CD4-positive, alpha-beta T cell (primary cell): ENCODE data around the gene MED12L. TPM values are rescaled to one million over a fixed set of nuclear protein-coding genes. Genes with fewer than 3 reads are reported as not detected.

ENCODE experiments used
- ATAC-seq: fragments of 200-7000 bp; cut with Tn5 transposase; one replicate; pipeline ENCODE4 v1.10.0; 2022; ENCODE audit warnings: mild to moderate bottlenecking; ENCODE audit not compliant: poor library complexity
- CTCF ChIA-PET: fragments of 350-600 bp; sonication (Branson Sonifier 250); formaldehyde crosslinking; loops from one replicate; lab custom pipeline; 2021; ENCODE audit warnings: antibody characterized with exemption, inconsistent platforms; lab: Charles Lee
- POLR2A ChIA-PET: fragments of 350-600 bp; sonication (Branson Sonifier 250); formaldehyde crosslinking; loops from one replicate; lab custom pipeline; 2021; ENCODE audit warnings: antibody characterized with exemption, inconsistent platforms; lab: Charles Lee
- DNase-seq, 14 experiments: peaks; one replicate each; pipeline ENCODE4 v3.0.0-alpha.2; 2013 to 2020; ENCODE audit warnings: mixed read lengths in 2 of 14
- H3K27ac ChIP-seq, 2 donors: one replicate each; pipeline versions ENCODE4 v1.5.1 to v1.7.0; 2013; ENCODE audit warnings: low read length in 2 of 2, low read depth in 1 of 2, mild to moderate bottlenecking in 1 of 2
- H3K27me3 ChIP-seq, 2 experiments: 1 replicate in 1 of 2; 2 replicates in 1 of 2; pipeline versions ENCODE4 v1.6.1 to v1.7.0; 2013; ENCODE audit warnings: low read length in 2 of 2, control low read depth in 1 of 2, mild to moderate bottlenecking in 1 of 2, moderate library complexity in 1 of 2; ENCODE audit not compliant: insufficient read depth in 2 of 2, control insufficient read depth in 1 of 2
- H3K36me3 ChIP-seq: one replicate; pipeline ENCODE4 v1.6.1; 2013; ENCODE audit warnings: low read length, control low read depth; ENCODE audit not compliant: insufficient read depth
- H3K4me1 ChIP-seq: one replicate; pipeline ENCODE4 v1.6.1; 2013; ENCODE audit warnings: low read length, control low read depth; ENCODE audit not compliant: insufficient read depth
- H3K4me3 ChIP-seq: one replicate; pipeline ENCODE4 v1.5.1; 2013; ENCODE audit warnings: mild to moderate bottlenecking, low read length, moderate library complexity
- H3K9me3 ChIP-seq, 2 experiments: 1 replicate in 1 of 2; 2 replicates in 1 of 2; pipeline versions ENCODE4 v1.6.1 to v1.7.0; 2013; ENCODE audit warnings: low read length in 2 of 2, mild to moderate bottlenecking in 2 of 2, control low read depth in 1 of 2, moderate library complexity in 1 of 2; ENCODE audit not compliant: control insufficient read depth in 1 of 2, insufficient read depth in 1 of 2
- H3K27ac Mint-ChIP-seq: one replicate; pipeline ENCODE4 v1.8.0; 2020; ENCODE audit warnings: mixed read lengths
- H3K27me3 Mint-ChIP-seq: one replicate; pipeline ENCODE4 v1.8.0; 2021; ENCODE audit warnings: mixed read lengths
- H3K36me3 Mint-ChIP-seq: one replicate; pipeline ENCODE4 v1.8.0; 2021; ENCODE audit warnings: low read depth, mixed read lengths
- H3K4me1 Mint-ChIP-seq: one replicate; pipeline ENCODE4 v1.8.0; 2021; ENCODE audit warnings: low read depth, mixed read lengths
- H3K4me3 Mint-ChIP-seq: one replicate; pipeline ENCODE4 v1.8.0; 2020; ENCODE audit warnings: mild to moderate bottlenecking, mixed read lengths
- H3K9me3 Mint-ChIP-seq: one replicate; pipeline ENCODE4 v1.8.0; 2020; ENCODE audit warnings: mixed read lengths
- intact Hi-C, 2 experiments: fragments of 100-400 bp; cut with DNase I in 1 of 2; cut with micrococcal nuclease in 1 of 2; formaldehyde crosslinking; loops; one replicate each; pipeline versions ENCODE4 v1.15.1 to v1.9.0; 2023 to 2025; cut with DNase I, micrococcal nuclease
- total RNA-seq, 174 experiments: library from RNA in 2 of 174; stranded (reverse) in 2 of 174; gene quantifications; one replicate each; pipeline ENCODE4 v1.2.3 and lab custom pipeline; 2021 to 2026
- TF ChIP-seq, protein P1 (sequence below): fragments of 200-600 bp; IDR thresholded peaks from one replicate; pipeline ENCODE4 v1.8.0; 2022; ENCODE audit warnings: antibody characterized with exemption, mild to moderate bottlenecking

Gene MED12L
- total RNA-seq, 2 experiments from 2014 or later = 0.39 to 0.49 TPM

DNA sequence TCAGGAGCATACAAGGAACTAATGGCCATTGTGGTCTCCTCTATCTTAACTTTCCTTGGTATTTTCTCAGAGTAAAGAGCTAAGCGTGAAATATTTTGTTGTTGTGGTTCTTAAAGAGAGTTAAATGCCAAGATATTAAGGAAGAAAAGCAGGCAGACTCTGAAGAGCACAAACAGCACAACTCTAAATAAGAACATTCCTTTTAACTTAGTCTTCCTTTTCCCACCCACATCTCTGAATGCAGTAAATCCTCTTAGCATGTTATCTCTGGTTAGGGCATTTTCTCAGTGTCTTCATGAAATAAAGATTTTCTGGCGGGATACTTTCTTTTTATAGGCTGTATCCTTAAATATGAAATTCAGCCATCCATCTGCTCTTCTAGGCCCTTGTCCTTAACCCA lies 229.7 kb downstream of the MED12L start:
- Mint-ChIP-seq H3K27me3 (no peaks in the 10 kb centered on the region), H3K27ac (no peak overlapping the region), H3K36me3 (no peaks in the 10 kb centered on the region), H3K4me3 (no peak overlapping the region), H3K4me1 (no peaks in the 10 kb centered on the region), H3K9me3 (no peaks in the 10 kb centered on the region)
- H3K27me3 ChIP-seq = peaks cover 0 to 5% of the 10 kb centered on the region in 2 experiments
- DNase-seq (no peak), ATAC-seq (no peak)
- TF ChIP-seq, protein P1, sequence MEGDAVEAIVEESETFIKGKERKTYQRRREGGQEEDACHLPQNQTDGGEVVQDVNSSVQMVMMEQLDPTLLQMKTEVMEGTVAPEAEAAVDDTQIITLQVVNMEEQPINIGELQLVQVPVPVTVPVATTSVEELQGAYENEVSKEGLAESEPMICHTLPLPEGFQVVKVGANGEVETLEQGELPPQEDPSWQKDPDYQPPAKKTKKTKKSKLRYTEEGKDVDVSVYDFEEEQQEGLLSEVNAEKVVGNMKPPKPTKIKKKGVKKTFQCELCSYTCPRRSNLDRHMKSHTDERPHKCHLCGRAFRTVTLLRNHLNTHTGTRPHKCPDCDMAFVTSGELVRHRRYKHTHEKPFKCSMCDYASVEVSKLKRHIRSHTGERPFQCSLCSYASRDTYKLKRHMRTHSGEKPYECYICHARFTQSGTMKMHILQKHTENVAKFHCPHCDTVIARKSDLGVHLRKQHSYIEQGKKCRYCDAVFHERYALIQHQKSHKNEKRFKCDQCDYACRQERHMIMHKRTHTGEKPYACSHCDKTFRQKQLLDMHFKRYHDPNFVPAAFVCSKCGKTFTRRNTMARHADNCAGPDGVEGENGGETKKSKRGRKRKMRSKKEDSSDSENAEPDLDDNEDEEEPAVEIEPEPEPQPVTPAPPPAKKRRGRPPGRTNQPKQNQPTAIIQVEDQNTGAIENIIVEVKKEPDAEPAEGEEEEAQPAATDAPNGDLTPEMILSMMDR = no peak
- CTCF ChIA-PET = no interaction called here
- H3K4me3 ChIP-seq = no peak overlapping the region
- H3K27ac ChIP-seq = no peak overlapping the region
- H3K9me3 ChIP-seq = no peaks in the 10 kb centered on the region
- POLR2A ChIA-PET = interaction anchor here (0.9 kb wide), 1 partner anchor 11 kb away, joined by 3 read pairs; no protein-coding TSS in a partner anchor
- H3K4me1 ChIP-seq = no peaks in the 10 kb centered on the region
- intact Hi-C loops = no loop called here
- H3K36me3 ChIP-seq = no peaks in the 10 kb centered on the region

- Histone ChIP-seq H3K9me3 (no peaks in the 10 kb centered on the region), H3K27ac (no peak overlapping the region), H3K4me1 (no peaks in the 10 kb centered on the region), H3K27me3 (peaks cover 0 to 5% of the 10 kb centered on the region in 2 experiments), H3K36me3 (no peaks in the 10 kb centered on the region), H3K4me3 (no peak overlapping the region)
- intact Hi-C loops = no loop called here
- DNase-seq (no peak), ATAC-seq (no peak)
- Mint-ChIP-seq H3K36me3 (no peaks in the 10 kb centered on the region), H3K27ac (no peak overlapping the region), H3K27me3 (no peaks in the 10 kb centered on the region), H3K4me1 (no peaks in the 10 kb centered on the region), H3K4me3 (no peak overlapping the region), H3K9me3 (no peaks in the 10 kb centered on the region)
- ChIA-PET CTCF (no interaction called here), POLR2A (no interaction called here)
- TF ChIP-seq, protein P1 = no peak
These were observed 230.4 kb downstream of the MED12L start for GRCh38 chr3:151315846-151316245.

- TF ChIP-seq, protein P1 = no peak
- intact Hi-C loops = no loop called here
- H3K4me1 ChIP-seq = no peaks in the 10 kb centered on the region
- H3K4me3 ChIP-seq = no peak within 1 kb of the TSS
- ATAC-seq (peak; percentile 8), DNase-seq (no peak)
- no peaks in the 10 kb centered on the region for H3K9me3 ChIP-seq
- no peak within 1 kb of the TSS for H3K27ac Mint-ChIP-seq
- no peaks in the 10 kb centered on the region for H3K36me3 Mint-ChIP-seq
- CTCF ChIA-PET = no interaction called here
- POLR2A ChIA-PET = no interaction called here
- no peak within 1 kb of the TSS for H3K27ac ChIP-seq
- H3K9me3 Mint-ChIP-seq = no peaks in the 10 kb centered on the region
- no peaks in the 10 kb centered on the region for H3K4me1 Mint-ChIP-seq
- no peaks in the 10 kb centered on the region for H3K27me3 Mint-ChIP-seq
- H3K27me3 ChIP-seq = peaks cover 0 to 5% of the 10 kb centered on the region in 2 experiments
- H3K4me3 Mint-ChIP-seq = no peak within 1 kb of the TSS
- no peaks in the 10 kb centered on the region for H3K36me3 ChIP-seq
These were observed 231.0 kb downstream of the MED12L start, which contains the start of gene GPR87 for GRCh38 chr3:151316267-151316991. TSS of gene GPR87 (minus strand) at chr3:151316820. CDS start at chr3:151300100, 16,720 bp downstream.
